ENCODE data around the gene MEST. TPM values are rescaled to one million over a fixed set of nuclear protein-coding genes. Genes with fewer than 3 reads are reported as not detected.
"Not testable (repeated sequence)": the region's sequence is repeated elsewhere in the genome, so short reads cannot be mapped to it uniquely, and the experiment has no call there.

Gene MEST
- total and polyA plus RNA-seq, 2 donors (not counting 1 experiment from before 2014, with no cell fraction given), result 38.8 to 382 TPM

DNA sequence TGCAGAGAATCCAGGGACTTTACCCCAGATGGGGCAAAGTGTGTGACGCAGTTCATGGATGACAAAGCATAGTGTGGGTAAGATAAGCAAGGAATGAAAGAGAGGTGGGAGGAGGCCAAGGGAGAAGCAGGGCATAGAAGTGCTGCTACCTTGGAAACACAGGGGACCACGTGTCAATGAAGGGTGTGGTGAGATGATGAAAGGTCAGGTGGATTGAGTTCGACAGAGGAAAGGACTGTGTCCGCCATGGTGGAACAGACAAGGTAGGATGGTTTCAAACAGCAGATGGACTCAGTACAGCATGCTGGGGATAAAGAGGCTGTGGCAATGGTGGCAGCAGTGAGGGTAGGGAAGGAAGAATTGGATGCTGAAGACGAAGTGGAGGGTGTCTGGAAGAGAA lies 32.7 kb downstream of the MEST start:
- no peaks in the 10 kb centered on the region for H3K4me1 ChIP-seq (ENCODE audit: control insufficient read depth, extremely low read depth, insufficient read depth, low read length)
- H3K27ac ChIP-seq (ENCODE audit: insufficient read depth, low read length), result no peak overlapping the region

DNA sequence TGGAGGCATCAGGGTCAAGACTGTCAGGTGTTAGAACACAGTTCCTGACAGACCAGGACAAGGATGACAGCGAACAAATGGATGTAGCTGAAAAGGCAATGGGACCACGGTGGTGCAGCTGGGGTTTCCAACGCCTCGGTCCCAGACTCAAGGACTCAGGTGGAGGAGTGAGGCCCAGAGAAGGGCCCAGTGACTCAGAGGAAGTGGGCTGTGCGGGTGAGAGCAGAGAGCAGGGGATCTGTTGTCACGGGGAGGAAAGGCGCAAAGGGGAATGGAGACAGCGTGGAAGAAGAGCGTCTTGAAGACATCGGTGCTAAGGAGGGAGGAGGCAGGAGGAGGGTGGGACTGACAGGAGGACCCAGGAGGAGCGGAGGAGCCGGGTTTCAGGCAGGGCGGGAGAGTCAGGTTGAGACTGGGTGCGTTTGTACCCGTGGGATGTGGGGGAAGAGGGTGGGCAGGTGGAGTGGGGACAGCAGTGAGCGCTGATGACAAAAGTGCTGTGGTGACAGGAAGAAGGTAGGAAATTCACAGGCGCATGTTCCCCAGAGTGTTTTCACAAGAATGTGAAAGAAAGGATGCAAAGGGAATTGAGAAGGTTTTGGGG lies 36.0 kb downstream of the MEST start:
- H3K4me2 ChIP-seq (ENCODE audit: extremely low read depth, insufficient read depth, low read length); H3K9me3 ChIP-seq (ENCODE audit: control insufficient read depth, insufficient read depth, low read depth, low read length); H3K9ac ChIP-seq (ENCODE audit: insufficient read depth, low read length); H3K4me1 ChIP-seq (ENCODE audit: control insufficient read depth, extremely low read depth, insufficient read depth, low read length); H4K20me1 ChIP-seq (ENCODE audit: control insufficient read depth, extremely low read depth, insufficient read depth, low read length); DNase-seq (ENCODE audit: low read depth in 2 of 2); H3K36me3 ChIP-seq (ENCODE audit: control insufficient read depth, insufficient read depth, low read length); H3K79me2 ChIP-seq (ENCODE audit: control insufficient read depth, insufficient read depth, low read length); H3K4me3 ChIP-seq (replicated peaks in 1 of 4; ENCODE audit: control extremely low read depth in 1 of 4, insufficient read depth in 1 of 4, low read depth in 3 of 4, low read length in 4 of 4); H3K27ac ChIP-seq (ENCODE audit: insufficient read depth, low read length); H3K27me3 ChIP-seq (ENCODE audit: control insufficient read depth, insufficient read depth, low read length); H2AFZ ChIP-seq (ENCODE audit: low read length): not testable (repeated sequence)

More for the DNA sequence above, 32.7 kb downstream of the MEST start:
- peaks cover 4% of the 10 kb centered on the region for H3K36me3 ChIP-seq (ENCODE audit: control insufficient read depth, insufficient read depth, low read length)
- H3K4me2 ChIP-seq (ENCODE audit: extremely low read depth, insufficient read depth, low read length), result no peak overlapping the region
- no peaks in the 10 kb centered on the region for H3K9me3 ChIP-seq (ENCODE audit: control insufficient read depth, insufficient read depth, low read depth, low read length)
- DNase-seq (ENCODE audit: low read depth in 2 of 2), result no peak
- no peak overlapping the region for H2AFZ ChIP-seq (ENCODE audit: low read length)
- H4K20me1 ChIP-seq (ENCODE audit: control insufficient read depth, extremely low read depth, insufficient read depth, low read length), result no peaks in the 10 kb centered on the region
- no peaks in the 10 kb centered on the region for H3K27me3 ChIP-seq (ENCODE audit: control insufficient read depth, insufficient read depth, low read length)
- H3K9ac ChIP-seq (ENCODE audit: insufficient read depth, low read length), result no peak overlapping the region
- no peaks in the 10 kb centered on the region for H3K79me2 ChIP-seq (ENCODE audit: control insufficient read depth, insufficient read depth, low read length)
- TF ChIP-seq, protein P1, sequence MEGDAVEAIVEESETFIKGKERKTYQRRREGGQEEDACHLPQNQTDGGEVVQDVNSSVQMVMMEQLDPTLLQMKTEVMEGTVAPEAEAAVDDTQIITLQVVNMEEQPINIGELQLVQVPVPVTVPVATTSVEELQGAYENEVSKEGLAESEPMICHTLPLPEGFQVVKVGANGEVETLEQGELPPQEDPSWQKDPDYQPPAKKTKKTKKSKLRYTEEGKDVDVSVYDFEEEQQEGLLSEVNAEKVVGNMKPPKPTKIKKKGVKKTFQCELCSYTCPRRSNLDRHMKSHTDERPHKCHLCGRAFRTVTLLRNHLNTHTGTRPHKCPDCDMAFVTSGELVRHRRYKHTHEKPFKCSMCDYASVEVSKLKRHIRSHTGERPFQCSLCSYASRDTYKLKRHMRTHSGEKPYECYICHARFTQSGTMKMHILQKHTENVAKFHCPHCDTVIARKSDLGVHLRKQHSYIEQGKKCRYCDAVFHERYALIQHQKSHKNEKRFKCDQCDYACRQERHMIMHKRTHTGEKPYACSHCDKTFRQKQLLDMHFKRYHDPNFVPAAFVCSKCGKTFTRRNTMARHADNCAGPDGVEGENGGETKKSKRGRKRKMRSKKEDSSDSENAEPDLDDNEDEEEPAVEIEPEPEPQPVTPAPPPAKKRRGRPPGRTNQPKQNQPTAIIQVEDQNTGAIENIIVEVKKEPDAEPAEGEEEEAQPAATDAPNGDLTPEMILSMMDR (conservative IDR thresholded peaks at IDR 0.05 in 1 of 2, IDR thresholded peaks at IDR 0.05 in 1 of 2; ENCODE audit: low read depth in 1 of 2, low read length in 2 of 2), result no peak
- no peak for TF ChIP-seq EZH2 (IDR thresholded peaks at IDR 0.05; ENCODE audit: low read length, missing control alignments)
- H3K4me3 ChIP-seq (replicated peaks in 1 of 4; ENCODE audit: control extremely low read depth in 1 of 4, insufficient read depth in 1 of 4, low read depth in 3 of 4, low read length in 4 of 4), result no peak overlapping the region

DNA sequence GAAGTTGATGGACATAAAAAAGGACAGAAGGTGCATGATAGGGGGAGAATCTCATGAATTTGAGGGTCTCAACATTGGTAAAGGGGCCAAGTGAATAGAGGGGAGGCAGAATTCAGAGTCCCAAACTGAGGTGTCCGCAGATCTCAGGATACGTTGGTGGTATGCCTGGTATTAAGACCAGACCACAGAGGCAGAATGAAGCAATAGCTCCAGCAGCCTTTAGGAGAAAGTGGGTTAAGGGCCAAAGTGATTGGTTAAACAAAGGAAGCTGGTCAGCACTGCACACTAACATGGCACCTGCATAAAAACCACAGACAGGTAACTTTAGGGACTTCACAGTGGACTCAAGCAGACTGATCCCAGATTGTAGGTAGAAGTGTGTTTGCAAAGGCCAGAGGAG lies 37.5 kb downstream of the MEST start:
- peaks cover 8% of the 10 kb centered on the region for H3K36me3 ChIP-seq (ENCODE audit: control insufficient read depth, insufficient read depth, low read length)
- H4K20me1 ChIP-seq (ENCODE audit: control insufficient read depth, extremely low read depth, insufficient read depth, low read length), result no peaks in the 10 kb centered on the region
- H3K4me1 ChIP-seq (ENCODE audit: control insufficient read depth, extremely low read depth, insufficient read depth, low read length), result no peaks in the 10 kb centered on the region
- H3K9me3 ChIP-seq (ENCODE audit: control insufficient read depth, insufficient read depth, low read depth, low read length), result no peaks in the 10 kb centered on the region
- no peak overlapping the region for H2AFZ ChIP-seq (ENCODE audit: low read length)
- DNase-seq (ENCODE audit: low read depth in 2 of 2), result peak in 1 of 2 donors; percentile 14
- no peak overlapping the region for H3K4me3 ChIP-seq (replicated peaks in 1 of 4; ENCODE audit: control extremely low read depth in 1 of 4, insufficient read depth in 1 of 4, low read depth in 3 of 4, low read length in 4 of 4)
- H3K9ac ChIP-seq (ENCODE audit: insufficient read depth, low read length), result no peak overlapping the region
- no peaks in the 10 kb centered on the region for H3K27me3 ChIP-seq (ENCODE audit: control insufficient read depth, insufficient read depth, low read length)
- no peaks in the 10 kb centered on the region for H3K79me2 ChIP-seq (ENCODE audit: control insufficient read depth, insufficient read depth, low read length)
- no peak overlapping the region for H3K27ac ChIP-seq (ENCODE audit: insufficient read depth, low read length)
- TF ChIP-seq EZH2 (IDR thresholded peaks at IDR 0.05; ENCODE audit: low read length, missing control alignments), result no peak
- TF ChIP-seq, protein P1 (conservative IDR thresholded peaks at IDR 0.05 in 1 of 2, IDR thresholded peaks at IDR 0.05 in 1 of 2; ENCODE audit: low read depth in 1 of 2, low read length in 2 of 2), result no peak
- no peak overlapping the region for H3K4me2 ChIP-seq (ENCODE audit: extremely low read depth, insufficient read depth, low read length)

DNA sequence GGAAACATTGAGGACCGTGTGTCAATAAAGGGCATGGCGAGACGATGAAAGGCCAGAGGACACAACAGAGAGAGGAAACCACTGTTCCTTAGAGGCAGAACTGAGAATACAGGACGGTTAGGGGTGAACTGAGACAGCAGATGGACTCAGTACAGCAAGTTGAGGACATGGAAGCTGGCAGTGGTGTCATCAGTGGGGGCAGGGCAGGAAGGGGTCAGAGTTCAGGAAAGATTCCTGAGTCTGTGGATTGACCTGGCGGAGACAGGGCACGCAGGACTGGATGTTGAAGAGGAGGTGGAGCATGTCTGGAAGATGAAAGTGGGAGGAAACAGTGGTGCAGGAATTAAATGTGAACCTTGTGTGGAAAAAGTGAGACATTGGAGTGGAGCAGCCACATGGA lies 46.0 kb downstream of the MEST start:
- not testable (repeated sequence) for H3K4me2 ChIP-seq (ENCODE audit: extremely low read depth, insufficient read depth, low read length); H3K9ac ChIP-seq (ENCODE audit: insufficient read depth, low read length); H3K4me1 ChIP-seq (ENCODE audit: control insufficient read depth, extremely low read depth, insufficient read depth, low read length); H3K27ac ChIP-seq (ENCODE audit: insufficient read depth, low read length); H3K9me3 ChIP-seq (ENCODE audit: control insufficient read depth, insufficient read depth, low read depth, low read length); DNase-seq (ENCODE audit: low read depth in 2 of 2); H3K36me3 ChIP-seq (ENCODE audit: control insufficient read depth, insufficient read depth, low read length); H2AFZ ChIP-seq (ENCODE audit: low read length); H4K20me1 ChIP-seq (ENCODE audit: control insufficient read depth, extremely low read depth, insufficient read depth, low read length); H3K27me3 ChIP-seq (ENCODE audit: control insufficient read depth, insufficient read depth, low read length); H3K4me3 ChIP-seq (replicated peaks in 1 of 4; ENCODE audit: control extremely low read depth in 1 of 4, insufficient read depth in 1 of 4, low read depth in 3 of 4, low read length in 4 of 4); H3K79me2 ChIP-seq (ENCODE audit: control insufficient read depth, insufficient read depth, low read length)

DNA sequence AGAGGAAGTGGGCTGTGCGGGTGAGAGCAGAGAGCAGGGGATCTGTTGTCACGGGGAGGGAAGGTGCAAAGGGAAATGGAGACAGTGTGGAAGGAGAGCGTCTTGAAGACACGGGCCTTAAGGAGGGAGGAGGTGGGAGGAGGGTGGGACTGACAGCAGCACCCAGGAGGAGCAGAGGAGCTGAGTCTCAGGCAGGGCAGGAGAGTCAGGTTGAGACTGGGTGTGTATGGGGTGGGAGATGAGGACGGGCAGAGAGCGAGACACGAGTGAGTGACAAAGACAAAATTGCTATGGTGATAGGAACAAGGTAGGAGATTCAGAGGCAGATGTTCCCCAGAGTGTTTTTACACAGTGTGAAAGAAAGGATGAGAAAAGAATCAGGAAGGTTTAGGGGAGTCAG lies 49.4 kb downstream of the MEST start:
- H3K9ac ChIP-seq (ENCODE audit: insufficient read depth, low read length); H3K9me3 ChIP-seq (ENCODE audit: control insufficient read depth, insufficient read depth, low read depth, low read length); H3K4me2 ChIP-seq (ENCODE audit: extremely low read depth, insufficient read depth, low read length); H4K20me1 ChIP-seq (ENCODE audit: control insufficient read depth, extremely low read depth, insufficient read depth, low read length); H2AFZ ChIP-seq (ENCODE audit: low read length); H3K27me3 ChIP-seq (ENCODE audit: control insufficient read depth, insufficient read depth, low read length); H3K79me2 ChIP-seq (ENCODE audit: control insufficient read depth, insufficient read depth, low read length); H3K27ac ChIP-seq (ENCODE audit: insufficient read depth, low read length); DNase-seq (ENCODE audit: low read depth in 2 of 2); H3K4me3 ChIP-seq (replicated peaks in 1 of 4; ENCODE audit: control extremely low read depth in 1 of 4, insufficient read depth in 1 of 4, low read depth in 3 of 4, low read length in 4 of 4); H3K36me3 ChIP-seq (ENCODE audit: control insufficient read depth, insufficient read depth, low read length); H3K4me1 ChIP-seq (ENCODE audit: control insufficient read depth, extremely low read depth, insufficient read depth, low read length): not testable (repeated sequence)
